ENCODE data around the gene SLC25A13.
"Not testable (repeated sequence)": the region's sequence is repeated elsewhere in the genome, so short reads cannot be mapped to it uniquely, and the experiment has no call there.

SLC25A13 gene

GRCh38 chr7:96167424-96167823 lies 154.5 kb downstream of the SLC25A13 start:
- DNase-seq (ENCODE audit: low read depth in 2 of 2), result no peak

GRCh38 chr7:96161897-96162296 lies 160.0 kb downstream of the SLC25A13 start:
- DNase-seq (ENCODE audit: low read depth in 2 of 2), result no peak

GRCh38 chr7:96157856-96158255 lies 164.0 kb downstream of the SLC25A13 start:
- no peak for DNase-seq (ENCODE audit: low read depth in 2 of 2)

GRCh38 chr7:96154506-96154905 lies 167.4 kb downstream of the SLC25A13 start:
- DNase-seq (ENCODE audit: low read depth in 2 of 2), result not testable (repeated sequence)

GRCh38 chr7:96152706-96153105 lies 169.2 kb downstream of the SLC25A13 start:
- DNase-seq (ENCODE audit: low read depth in 2 of 2), result no peak

GRCh38 chr7:96151889-96152288 lies 170.0 kb downstream of the SLC25A13 start:
- DNase-seq (ENCODE audit: low read depth in 2 of 2), result no peak

GRCh38 chr7:96144260-96144526 lies 177.7 kb downstream of the SLC25A13 start:
- no peak for DNase-seq (ENCODE audit: low read depth in 2 of 2)

GRCh38 chr7:96143495-96144259 lies 178.2 kb downstream of the SLC25A13 start:
- DNase-seq (ENCODE audit: low read depth in 2 of 2), result no peak

- no peak for DNase-seq (ENCODE audit: low read depth in 2 of 2)
Measured at GRCh38 chr7:96136600-96137239, 185.2 kb downstream of the SLC25A13 start.

- DNase-seq (ENCODE audit: low read depth in 2 of 2), result no peak
Measured at GRCh38 chr7:96135241-96135640, 186.7 kb downstream of the SLC25A13 start.

GRCh38 chr7:96131525-96131924 lies 190.4 kb downstream of the SLC25A13 start:
- DNase-seq (ENCODE audit: low read depth in 2 of 2), result no peak

- no peak for DNase-seq (ENCODE audit: low read depth in 2 of 2)
Measured at GRCh38 chr7:96127746-96128145, 194.2 kb downstream of the SLC25A13 start.

- DNase-seq (ENCODE audit: low read depth in 2 of 2), result no peak
Measured at GRCh38 chr7:96126382-96126781, 195.5 kb downstream of the SLC25A13 start.

GRCh38 chr7:96122746-96123145 lies 199.2 kb downstream of the SLC25A13 start:
- no peak for DNase-seq (ENCODE audit: low read depth in 2 of 2)

- DNase-seq (ENCODE audit: low read depth in 2 of 2), result no peak
Measured at GRCh38 chr7:96121752-96122151, 200.1 kb downstream of the SLC25A13 start.

GRCh38 chr7:96120445-96121225 lies 201.3 kb downstream of the SLC25A13 start:
- no peak for DNase-seq (ENCODE audit: low read depth in 2 of 2)

- no peak for DNase-seq (ENCODE audit: low read depth in 2 of 2)
Measured at GRCh38 chr7:96118449-96119001, 203.4 kb downstream of the SLC25A13 start.

GRCh38 chr7:96116173-96116572 lies 205.7 kb downstream of the SLC25A13 start:
- DNase-seq (ENCODE audit: low read depth in 2 of 2), result no peak

- DNase-seq (ENCODE audit: low read depth in 2 of 2), result no peak
Measured at GRCh38 chr7:96114190-96114589, 207.7 kb downstream of the SLC25A13 start.

GRCh38 chr7:96111405-96111804 lies 210.5 kb downstream of the SLC25A13 start:
- DNase-seq (ENCODE audit: low read depth in 2 of 2), result no peak

GRCh38 chr7:96104984-96105383 lies 216.9 kb downstream of the SLC25A13 start:
- DNase-seq (ENCODE audit: low read depth in 2 of 2), result no peak

GRCh38 chr7:96102096-96102811 lies 219.6 kb downstream of the SLC25A13 start:
- no peak for DNase-seq (ENCODE audit: low read depth in 2 of 2)

Data from stimulated activated CD4-positive, alpha-beta T cell treated with anti-CD3 and anti-CD28 coated beads, Interleukin-1b, Interleukin-23, amount 100 ng/mL, for 4 hours (primary cell).